Inflammatory macrophage treated with lipopolysaccharide for 4 hours (primary cell): ENCODE measurements around the gene LRRC75A.
"Not testable (repeated sequence)": the region's sequence is repeated elsewhere in the genome, so short reads cannot be mapped to it uniquely, and the experiment has no call there.

ENCODE experiments used
- DNase-seq: peaks from one replicate; pipeline ENCODE4 v3.0.0-alpha.2; 2020

LRRC75A gene

GRCh38 chr17:16395887-16396286 is 96.1 kb downstream of the LRRC75A start:
- not testable (repeated sequence) for DNase-seq

- not testable (repeated sequence) for DNase-seq
These were observed 99.5 kb downstream of the LRRC75A start for GRCh38 chr17:16392491-16392890.
